AG04450 (cell line): ENCODE data around the gene FTSJ1. TPM values are rescaled to one million over a fixed set of nuclear protein-coding genes. Genes with fewer than 3 reads are reported as not detected.

Experiments used
- CTCF ChIA-PET: fragments of 300-600, 350-600 bp; formaldehyde crosslinking; extraction: SDS; loops from one replicate; lab custom pipeline; 2022; ENCODE audit warnings: antibody characterized with exemption, inconsistent platforms; lab: Charles Lee
- POLR2A ChIA-PET: fragments of 350-600 bp; formaldehyde crosslinking; extraction: SDS; loops from one replicate; lab custom pipeline; 2021; ENCODE audit warnings: antibody characterized with exemption, inconsistent platforms; lab: Yijun Ruan, JAX
- DNase-seq: peaks from one replicate; pipeline ENCODE4 v3.0.0-alpha.2; 2011; ENCODE audit warnings: low read depth, low spot score
- H3K27ac ChIP-seq: one replicate; pipeline ENCODE4 v1.5.1; 2012; ENCODE audit warnings: low read depth, low read length, control low read depth
- H3K27me3 ChIP-seq: one replicate; pipeline ENCODE4 v1.6.0; 2012; ENCODE audit warnings: low read length; ENCODE audit not compliant: control insufficient read depth, insufficient read depth
- H3K4me3 ChIP-seq: 2 replicates; pipeline ENCODE4 v1.5.1; 2011; ENCODE audit warnings: mild to moderate bottlenecking, low read depth, low read length, control low read depth
- H3K9me3 ChIP-seq: 2 replicates; pipeline ENCODE4 v1.5.1; 2012; ENCODE audit warnings: low read length; ENCODE audit not compliant: control insufficient read depth, insufficient read depth
- polyA plus RNA-seq: library from polyadenylated mRNA; depleted of rRNA; stranded (reverse); fragments of >200 nt; gene quantifications from 2 replicates; pipeline ENCODE4 v1.2.3, GENCODE V29; 2011
- TF ChIP-seq, protein P1 (sequence below): IDR thresholded peaks from 2 replicates; pipeline ENCODE4 v1.5.1; 2011; ENCODE audit warnings: low read depth, low read length, control low read depth, inconsistent platforms

Gene FTSJ1
- polyA plus RNA-seq, 1 experiment = 19.7 TPM

DNA sequence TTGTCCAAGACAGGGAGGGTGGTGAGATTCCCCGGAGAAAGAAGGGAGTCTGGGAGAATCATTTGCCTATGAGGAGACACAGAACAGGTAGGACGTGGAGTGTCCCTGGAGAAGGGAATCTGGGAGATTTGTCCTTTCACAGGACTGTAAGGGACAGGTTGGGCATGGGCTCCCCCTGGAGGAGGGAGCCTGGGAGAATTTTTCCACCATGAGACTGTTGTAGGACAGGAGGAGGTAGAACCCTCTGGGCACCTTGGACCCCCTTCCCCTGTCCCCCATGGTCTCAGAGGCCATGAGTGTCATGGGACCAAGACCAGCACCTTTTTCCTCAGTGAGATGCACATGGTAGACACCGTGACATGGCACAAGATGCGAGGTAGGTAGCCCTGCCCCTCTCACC lies 35.6 kb downstream of the FTSJ1 start:
- Histone ChIP-seq H3K4me3 (no peak overlapping the region), H3K27ac (no peak overlapping the region), H3K9me3 (no peaks in the 10 kb centered on the region), H3K27me3 (no peaks in the 10 kb centered on the region)
- ChIA-PET CTCF (no interaction called here), POLR2A (no interaction called here)
- no peak for DNase-seq
- TF ChIP-seq, protein P1, sequence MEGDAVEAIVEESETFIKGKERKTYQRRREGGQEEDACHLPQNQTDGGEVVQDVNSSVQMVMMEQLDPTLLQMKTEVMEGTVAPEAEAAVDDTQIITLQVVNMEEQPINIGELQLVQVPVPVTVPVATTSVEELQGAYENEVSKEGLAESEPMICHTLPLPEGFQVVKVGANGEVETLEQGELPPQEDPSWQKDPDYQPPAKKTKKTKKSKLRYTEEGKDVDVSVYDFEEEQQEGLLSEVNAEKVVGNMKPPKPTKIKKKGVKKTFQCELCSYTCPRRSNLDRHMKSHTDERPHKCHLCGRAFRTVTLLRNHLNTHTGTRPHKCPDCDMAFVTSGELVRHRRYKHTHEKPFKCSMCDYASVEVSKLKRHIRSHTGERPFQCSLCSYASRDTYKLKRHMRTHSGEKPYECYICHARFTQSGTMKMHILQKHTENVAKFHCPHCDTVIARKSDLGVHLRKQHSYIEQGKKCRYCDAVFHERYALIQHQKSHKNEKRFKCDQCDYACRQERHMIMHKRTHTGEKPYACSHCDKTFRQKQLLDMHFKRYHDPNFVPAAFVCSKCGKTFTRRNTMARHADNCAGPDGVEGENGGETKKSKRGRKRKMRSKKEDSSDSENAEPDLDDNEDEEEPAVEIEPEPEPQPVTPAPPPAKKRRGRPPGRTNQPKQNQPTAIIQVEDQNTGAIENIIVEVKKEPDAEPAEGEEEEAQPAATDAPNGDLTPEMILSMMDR = peak; percentile 51

DNA sequence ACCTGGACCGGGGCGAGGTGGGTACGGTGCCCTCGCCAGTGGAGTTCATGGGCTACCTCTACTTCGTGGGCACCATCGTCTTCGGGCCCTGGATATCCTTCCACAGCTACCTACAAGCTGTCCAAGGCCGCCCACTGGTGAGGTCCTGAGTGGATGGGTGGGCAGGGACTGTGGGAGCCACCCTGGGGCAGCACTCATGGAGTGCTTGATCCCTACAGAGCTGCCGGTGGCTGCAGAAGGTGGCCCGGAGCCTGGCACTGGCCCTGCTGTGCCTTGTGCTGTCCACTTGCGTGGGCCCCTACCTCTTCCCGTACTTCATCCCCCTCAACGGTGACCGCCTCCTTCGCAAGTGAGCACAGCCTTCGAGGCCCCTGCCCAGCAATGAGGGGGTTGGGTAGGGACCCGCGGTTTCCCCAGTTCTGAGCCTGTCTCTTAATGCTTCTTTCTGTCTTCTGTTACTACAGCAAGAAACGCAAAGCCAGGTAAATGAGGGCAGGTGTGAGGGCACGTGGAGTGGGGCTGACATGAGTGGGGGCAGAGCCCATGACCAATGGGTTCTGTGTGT lies 36.5 kb downstream of the FTSJ1 start:
- CTCF ChIA-PET = no interaction called here
- no peak overlapping the region for H3K27ac ChIP-seq

DNA sequence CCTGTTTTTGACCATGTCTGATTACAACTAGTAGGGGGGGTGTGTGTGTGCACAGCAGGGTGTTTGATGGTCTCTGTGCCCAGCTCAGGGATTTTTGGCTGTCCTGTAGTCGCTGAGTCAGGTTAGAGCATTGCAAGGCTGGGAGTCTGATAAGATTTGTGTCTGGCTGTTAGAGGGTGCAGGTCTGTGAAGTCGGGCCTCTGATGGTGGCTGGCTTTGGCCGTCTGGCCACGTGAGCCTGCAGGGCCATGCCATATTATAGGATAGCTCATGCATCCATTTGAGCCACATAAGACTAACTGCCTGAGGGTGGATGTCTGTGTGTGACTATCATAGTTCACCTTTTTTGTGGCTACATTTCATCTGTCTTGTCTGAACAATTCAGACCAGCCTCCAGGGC lies 37.7 kb downstream of the FTSJ1 start:
- TF ChIP-seq, protein P1 = no peak
- DNase-seq = no peak
- Histone ChIP-seq H3K9me3 (no peaks in the 10 kb centered on the region), H3K4me3 (no peak overlapping the region), H3K27ac (no peak overlapping the region), H3K27me3 (no peaks in the 10 kb centered on the region)
- ChIA-PET CTCF (no interaction called here), POLR2A (no interaction called here)

More for the DNA sequence above, 36.5 kb downstream of the FTSJ1 start:
- TF ChIP-seq, protein P1 = no peak
- Histone ChIP-seq H3K4me3 (no peak overlapping the region), H3K27me3 (no peaks in the 10 kb centered on the region), H3K9me3 (no peaks in the 10 kb centered on the region)
- POLR2A ChIA-PET = no interaction called here
- DNase-seq = no peak

DNA sequence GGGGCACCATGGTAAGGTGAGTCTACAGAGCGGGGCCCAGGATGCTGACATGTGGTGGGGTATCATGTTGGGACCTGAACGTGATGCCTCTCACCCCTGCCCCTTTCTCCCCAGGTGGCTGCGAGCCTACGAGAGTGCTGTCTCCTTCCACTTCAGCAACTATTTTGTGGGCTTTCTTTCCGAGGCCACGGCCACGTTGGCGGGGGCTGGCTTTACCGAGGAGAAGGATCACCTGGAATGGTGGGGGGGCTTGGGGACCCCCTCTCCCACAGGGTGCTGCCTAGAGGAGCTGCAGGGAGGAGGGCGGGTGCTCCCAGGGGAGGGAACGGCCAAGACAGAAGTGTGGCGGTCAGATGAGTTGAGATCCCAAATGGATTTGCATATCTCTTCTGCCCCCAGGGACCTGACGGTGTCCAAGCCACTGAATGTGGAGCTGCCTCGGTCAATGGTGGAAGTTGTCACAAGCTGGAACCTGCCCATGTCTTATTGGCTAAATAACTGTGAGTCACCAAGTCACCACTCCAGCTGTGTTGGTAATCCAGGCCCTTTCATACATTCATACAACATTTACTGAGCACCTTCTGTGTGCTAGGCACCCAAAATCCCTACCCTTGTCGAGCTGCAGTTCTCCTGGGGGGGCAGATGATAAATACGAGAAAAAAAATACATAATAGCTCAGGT lies 38.3 kb downstream of the FTSJ1 start:
- Histone ChIP-seq H3K27me3 (no peaks in the 10 kb centered on the region), H3K27ac (no peak overlapping the region), H3K9me3 (no peaks in the 10 kb centered on the region), H3K4me3 (no peak overlapping the region)
- DNase-seq = no peak
- ChIA-PET POLR2A (no interaction called here), CTCF (no interaction called here)
- TF ChIP-seq, protein P1 = no peak

DNA sequence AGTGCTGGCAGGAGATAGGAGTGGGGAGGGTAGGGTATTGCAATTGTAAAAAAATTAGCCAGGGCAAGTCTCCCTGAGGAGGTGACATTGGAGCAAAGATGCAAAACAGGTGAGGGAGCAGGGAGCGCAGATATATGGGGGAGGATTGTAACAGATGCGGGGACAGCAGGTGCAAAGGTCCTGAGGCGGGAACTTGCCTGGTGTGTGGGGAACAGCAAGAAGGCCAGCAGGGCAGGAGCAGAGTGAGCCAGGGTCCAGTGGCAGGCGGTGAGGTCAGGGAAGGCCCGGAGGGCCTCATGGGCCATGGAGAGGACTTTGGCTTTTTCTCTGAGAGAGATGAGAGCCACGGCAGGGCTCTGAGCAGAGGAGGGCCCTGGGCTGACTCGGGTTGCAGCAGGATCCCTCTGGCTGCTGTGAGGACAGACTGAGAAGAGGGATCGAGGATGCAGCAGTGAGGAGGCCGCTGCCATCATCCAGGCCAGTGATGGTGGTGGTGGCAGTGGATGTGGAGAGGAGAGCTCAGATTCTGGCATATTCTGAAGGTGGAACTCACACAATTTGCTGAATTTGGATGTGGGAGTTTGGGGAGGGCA lies 39.0 kb downstream of the FTSJ1 start:
- ChIA-PET CTCF (no interaction called here), POLR2A (no interaction called here)
- TF ChIP-seq, protein P1 = no peak
- no peak for DNase-seq
- H3K27me3 ChIP-seq = no peaks in the 10 kb centered on the region
- H3K27ac ChIP-seq = no peak overlapping the region
- H3K9me3 ChIP-seq = no peaks in the 10 kb centered on the region
- H3K4me3 ChIP-seq = no peak overlapping the region
